ENCODE measurements around the gene PRR12.
"Not testable (repeated sequence)": the region's sequence is repeated elsewhere in the genome, so short reads cannot be mapped to it uniquely, and the experiment has no call there.

Gene PRR12

DNA sequence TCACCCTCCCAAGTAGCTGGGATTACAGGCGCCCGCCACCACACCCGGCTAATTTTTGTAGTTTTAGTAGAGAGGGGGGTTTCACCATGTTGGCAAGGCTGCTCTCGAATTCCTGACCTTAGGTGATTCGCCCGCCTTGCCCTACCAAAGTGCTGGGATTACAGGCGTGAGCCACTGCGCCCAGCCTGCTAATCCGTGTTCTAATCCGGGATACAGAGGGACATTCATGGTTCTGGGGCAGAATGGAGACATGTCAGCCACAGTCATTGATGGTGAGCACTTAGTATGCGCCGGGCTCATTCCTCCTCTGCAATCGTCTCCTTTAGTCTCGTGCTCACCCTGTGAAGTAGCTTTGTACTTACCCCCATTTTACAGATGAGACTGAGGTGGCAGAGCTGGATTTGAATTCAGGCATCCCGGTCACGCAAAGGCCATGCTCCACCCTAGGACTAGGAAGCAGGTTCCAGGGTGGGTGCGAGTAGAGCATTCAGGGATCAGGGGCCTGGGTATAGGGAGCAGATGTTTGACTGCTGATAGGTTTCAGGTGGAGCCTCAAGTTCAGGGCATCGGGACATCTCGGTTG, 40.7 kb downstream of the PRR12 start:
- no peak overlapping the region for H3K9ac ChIP-seq (ENCODE audit: low read depth, low read length)
- TF ChIP-seq EZH2 (IDR thresholded peaks at IDR 0.05; ENCODE audit: borderline replicate concordance, low read depth, low read length, severe bottlenecking), result no peak
- no peak for TF ChIP-seq CTCF (IDR thresholded peaks at IDR 0.05; ENCODE audit: borderline replicate concordance, extremely low read depth, low read length, poor library complexity, severe bottlenecking)
- ATAC-seq (ENCODE audit: insufficient read depth, low read depth), result no peak

DNA sequence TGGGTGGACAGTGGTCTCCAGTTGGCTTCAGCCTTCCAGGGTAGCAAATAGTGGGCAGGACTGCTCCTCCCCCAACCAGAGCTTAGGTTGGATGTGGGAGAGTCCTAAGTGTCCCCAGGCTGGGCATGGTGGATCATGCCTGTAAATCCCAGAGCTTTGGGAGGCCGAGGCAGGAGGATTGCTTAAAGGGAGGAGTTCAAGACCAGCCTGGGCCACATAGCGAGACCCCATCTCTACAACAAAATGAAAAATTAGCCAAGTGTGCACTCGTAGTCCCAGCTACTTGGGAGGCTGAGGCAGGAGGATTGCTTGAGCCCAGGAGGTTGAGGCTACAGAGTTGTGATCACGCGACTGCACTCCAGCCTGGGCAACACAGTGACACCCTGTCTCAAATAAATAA, 41.6 kb downstream of the PRR12 start:
- Histone ChIP-seq H2AFZ (ENCODE audit: low read depth, low read length) (no peak overlapping the region), H3K4me2 (ENCODE audit: insufficient read depth, low read length) (no peak overlapping the region), H4K20me1 (ENCODE audit: insufficient read depth, low read length) (no peaks in the 10 kb centered on the region; the same call in 1 of the 2 replicates), H3K27me3 (ENCODE audit: insufficient read depth, low read length, poor library complexity) (no peaks in the 10 kb centered on the region), H3K9ac (ENCODE audit: low read depth, low read length) (no peak overlapping the region), H3K79me2 (ENCODE audit: insufficient read depth, low read length) (no peaks in the 10 kb centered on the region), H3K4me1 (ENCODE audit: insufficient read depth, low read length) (no peaks in the 10 kb centered on the region), H3K9me3 (ENCODE audit: insufficient read depth, low read length, severe bottlenecking) (no peaks in the 10 kb centered on the region), H3K27ac (ENCODE audit: low read length) (no peak overlapping the region), H3K4me3 (ENCODE audit: low read depth in 1 of 2, low read length in 2 of 2) (no peak overlapping the region), H3K36me3 (ENCODE audit: insufficient read depth, low read length) (peaks cover 8% of the 10 kb centered on the region)
- ATAC-seq (ENCODE audit: insufficient read depth, low read depth), result no peak
- DNase-seq, result no peak
- TF ChIP-seq EZH2 (IDR thresholded peaks at IDR 0.05; ENCODE audit: borderline replicate concordance, low read depth, low read length, severe bottlenecking), result no peak
- no peak for TF ChIP-seq CTCF (IDR thresholded peaks at IDR 0.05; ENCODE audit: borderline replicate concordance, extremely low read depth, low read length, poor library complexity, severe bottlenecking)

More for the DNA sequence above, 40.7 kb downstream of the PRR12 start:
- no peak for DNase-seq
- Histone ChIP-seq H3K27me3 (ENCODE audit: insufficient read depth, low read length, poor library complexity) (no peaks in the 10 kb centered on the region), H3K4me3 (ENCODE audit: low read depth in 1 of 2, low read length in 2 of 2) (no peak overlapping the region), H3K4me1 (ENCODE audit: insufficient read depth, low read length) (no peaks in the 10 kb centered on the region), H2AFZ (ENCODE audit: low read depth, low read length) (no peak overlapping the region), H3K4me2 (ENCODE audit: insufficient read depth, low read length) (no peak overlapping the region), H3K27ac (ENCODE audit: low read length) (no peak overlapping the region), H3K79me2 (ENCODE audit: insufficient read depth, low read length) (no peaks in the 10 kb centered on the region), H4K20me1 (ENCODE audit: insufficient read depth, low read length) (no peaks in the 10 kb centered on the region; the same call in 1 of the 2 replicates), H3K36me3 (ENCODE audit: insufficient read depth, low read length) (peaks cover 17% of the 10 kb centered on the region), H3K9me3 (ENCODE audit: insufficient read depth, low read length, severe bottlenecking) (no peaks in the 10 kb centered on the region)

GRCh38 chr19:49633273-49633672, 42.3 kb downstream of the PRR12 start:
- not testable (repeated sequence) for H3K27me3 ChIP-seq (ENCODE audit: insufficient read depth, low read length, poor library complexity); H3K9me3 ChIP-seq (ENCODE audit: insufficient read depth, low read length, severe bottlenecking); H3K4me2 ChIP-seq (ENCODE audit: insufficient read depth, low read length); DNase-seq; H3K36me3 ChIP-seq (ENCODE audit: insufficient read depth, low read length); H3K4me1 ChIP-seq (ENCODE audit: insufficient read depth, low read length); H3K79me2 ChIP-seq (ENCODE audit: insufficient read depth, low read length); H4K20me1 ChIP-seq (ENCODE audit: insufficient read depth, low read length); H3K4me3 ChIP-seq (ENCODE audit: low read depth in 1 of 2, low read length in 2 of 2); ATAC-seq (ENCODE audit: insufficient read depth, low read depth); H2AFZ ChIP-seq (ENCODE audit: low read depth, low read length); H3K27ac ChIP-seq (ENCODE audit: low read length); H3K9ac ChIP-seq (ENCODE audit: low read depth, low read length)

GRCh38 chr19:49635530-49636232, 44.7 kb downstream of the PRR12 start:
- no peak overlapping the region for H3K4me3 ChIP-seq (ENCODE audit: low read depth in 1 of 2, low read length in 2 of 2)
- H3K27ac ChIP-seq (ENCODE audit: low read length), result no peak overlapping the region
- no peaks in the 10 kb centered on the region for H3K36me3 ChIP-seq (ENCODE audit: insufficient read depth, low read length)
- no peaks in the 10 kb centered on the region; the same call in 1 of the 2 replicates for H3K79me2 ChIP-seq (ENCODE audit: insufficient read depth, low read length)
- TF ChIP-seq CTCF (IDR thresholded peaks at IDR 0.05; ENCODE audit: borderline replicate concordance, extremely low read depth, low read length, poor library complexity, severe bottlenecking), result no peak
- no peak for TF ChIP-seq EZH2 (IDR thresholded peaks at IDR 0.05; ENCODE audit: borderline replicate concordance, low read depth, low read length, severe bottlenecking)
- H3K4me2 ChIP-seq (ENCODE audit: insufficient read depth, low read length), result no peak overlapping the region
- H3K27me3 ChIP-seq (ENCODE audit: insufficient read depth, low read length, poor library complexity), result no peaks in the 10 kb centered on the region
- H2AFZ ChIP-seq (ENCODE audit: low read depth, low read length), result no peak overlapping the region
- DNase-seq (no peak), ATAC-seq (ENCODE audit: insufficient read depth, low read depth) (no peak)
- H3K9me3 ChIP-seq (ENCODE audit: insufficient read depth, low read length, severe bottlenecking), result no peaks in the 10 kb centered on the region
- H3K9ac ChIP-seq (ENCODE audit: low read depth, low read length), result no peak overlapping the region
- H3K4me1 ChIP-seq (ENCODE audit: insufficient read depth, low read length), result peaks cover 7% of the 10 kb centered on the region
- no peaks in the 10 kb centered on the region; the same call in 1 of the 2 replicates for H4K20me1 ChIP-seq (ENCODE audit: insufficient read depth, low read length)
